Measurements from ENCODE around the gene CADPS.

Gene CADPS

GRCh38 chr3:62373714-62374333, 501.4 kb downstream of the CADPS start:
- no peak for TF ChIP-seq CTCF (IDR thresholded peaks at IDR 0.05)

- no peak for TF ChIP-seq CTCF (IDR thresholded peaks at IDR 0.05)
These were observed 502.0 kb downstream of the CADPS start, which contains the start of gene FEZF2 for GRCh38 chr3:62373215-62373614. FEZF2 (minus strand) TSS chr3:62373550; CDS start chr3:62372868, 682 bp downstream.

- TF ChIP-seq CTCF (IDR thresholded peaks at IDR 0.05) = no peak
These were observed 502.6 kb downstream of the CADPS start for GRCh38 chr3:62372621-62373041.

- no peak for TF ChIP-seq CTCF (IDR thresholded peaks at IDR 0.05)
These were observed 503.3 kb downstream of the CADPS start for GRCh38 chr3:62371720-62372591.

GRCh38 chr3:62370858-62371719, 504.1 kb downstream of the CADPS start:
- TF ChIP-seq CTCF (IDR thresholded peaks at IDR 0.05) = no peak

GRCh38 chr3:62370112-62370857, 504.9 kb downstream of the CADPS start:
- TF ChIP-seq CTCF (IDR thresholded peaks at IDR 0.05) = no peak

GRCh38 chr3:62369476-62369743, 505.8 kb downstream of the CADPS start:
- no peak for TF ChIP-seq CTCF (IDR thresholded peaks at IDR 0.05)
